Peyer's patch (tissue), 4 donors: ENCODE results near the gene ACBD6.

ENCODE experiments used
- CTCF ChIP-seq, 6 experiments: fragments of 450-650 bp in 4 of 6; fragments of 200-600 bp in 2 of 6; sonication (generic) in 1 of 6; IDR thresholded peaks; one replicate each; pipeline ENCODE4 v1.5.1; 2017 to 2019; ENCODE audit warnings: antibody characterized with exemption in 6 of 6, mild to moderate bottlenecking in 3 of 6, moderate library complexity in 1 of 6
- POLR2A ChIP-seq, 2 donors: fragments of 450-650 bp; IDR thresholded peaks; one replicate each; pipeline ENCODE4 v1.5.1; 2017; ENCODE audit warnings: antibody characterized with exemption in 2 of 2, mild to moderate bottlenecking in 2 of 2, moderate library complexity in 2 of 2

DNA sequence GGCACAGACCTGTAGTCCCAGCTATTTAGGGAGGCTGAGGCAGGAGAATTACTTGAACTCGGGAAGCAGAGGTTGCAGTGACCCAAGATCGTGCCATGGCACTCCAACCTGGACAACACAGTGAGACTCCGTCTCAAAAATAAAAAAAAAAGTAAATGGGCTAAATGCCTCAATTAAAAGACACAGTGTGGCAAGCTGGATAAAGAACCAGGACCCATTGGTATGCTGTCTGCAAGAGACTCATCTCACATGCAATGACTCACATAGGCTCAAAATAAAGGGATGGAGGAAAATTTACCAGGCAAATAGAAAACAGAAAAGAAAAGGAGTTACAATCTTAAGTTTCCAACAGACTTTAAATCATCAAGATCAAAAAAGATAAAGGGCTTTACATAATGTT is 40.3 kb downstream of the ACBD6 start:
- no peak for TF ChIP-seq CTCF (IDR thresholded peaks at IDR 0.05)
- no peak for TF ChIP-seq POLR2A (IDR thresholded peaks at IDR 0.05)
